OCI-LY7 (cell line): ENCODE data around the gene WASF2.

Experiments
- EZH2phosphoT487 ChIP-seq: fragments of 200-600 bp; sonication (generic); IDR thresholded peaks from 2 replicates; pipeline ENCODE4 v1.6.1; 2018; ENCODE audit warnings: low read depth, borderline replicate concordance, mild to moderate bottlenecking, mixed run types, antibody characterized with exemption, low read length, moderate library complexity, mixed read lengths
- TF ChIP-seq, protein P1 (sequence below): fragments of 200-600 bp; sonication (generic); conservative IDR thresholded peaks from 2 replicates; pipeline ENCODE4 v1.5.1; 2014; ENCODE audit warnings: mild to moderate bottlenecking, antibody characterized with exemption, low read length, moderate library complexity, mixed read lengths

DNA sequence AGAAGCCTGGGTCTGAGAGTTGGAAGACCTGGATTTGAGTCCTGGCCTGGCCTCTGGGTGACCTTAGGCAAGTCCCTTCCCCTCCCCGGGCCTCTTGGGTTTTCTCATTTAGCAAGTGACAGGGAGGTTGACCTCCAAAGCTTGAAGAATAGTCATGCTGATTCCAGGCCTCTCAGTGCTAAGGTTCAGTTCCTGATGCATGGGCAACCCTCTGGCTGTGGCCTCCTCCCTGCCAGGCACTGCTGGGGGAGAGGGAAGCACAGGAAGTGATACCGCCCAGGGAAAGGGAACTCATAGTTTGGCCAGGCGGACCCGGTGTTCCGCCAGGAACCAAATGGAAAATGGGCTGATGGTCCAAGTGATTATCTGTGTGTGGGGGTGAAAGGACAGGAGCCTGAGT, 23.6 kb upstream of the WASF2 start:
- TF ChIP-seq, protein P1, sequence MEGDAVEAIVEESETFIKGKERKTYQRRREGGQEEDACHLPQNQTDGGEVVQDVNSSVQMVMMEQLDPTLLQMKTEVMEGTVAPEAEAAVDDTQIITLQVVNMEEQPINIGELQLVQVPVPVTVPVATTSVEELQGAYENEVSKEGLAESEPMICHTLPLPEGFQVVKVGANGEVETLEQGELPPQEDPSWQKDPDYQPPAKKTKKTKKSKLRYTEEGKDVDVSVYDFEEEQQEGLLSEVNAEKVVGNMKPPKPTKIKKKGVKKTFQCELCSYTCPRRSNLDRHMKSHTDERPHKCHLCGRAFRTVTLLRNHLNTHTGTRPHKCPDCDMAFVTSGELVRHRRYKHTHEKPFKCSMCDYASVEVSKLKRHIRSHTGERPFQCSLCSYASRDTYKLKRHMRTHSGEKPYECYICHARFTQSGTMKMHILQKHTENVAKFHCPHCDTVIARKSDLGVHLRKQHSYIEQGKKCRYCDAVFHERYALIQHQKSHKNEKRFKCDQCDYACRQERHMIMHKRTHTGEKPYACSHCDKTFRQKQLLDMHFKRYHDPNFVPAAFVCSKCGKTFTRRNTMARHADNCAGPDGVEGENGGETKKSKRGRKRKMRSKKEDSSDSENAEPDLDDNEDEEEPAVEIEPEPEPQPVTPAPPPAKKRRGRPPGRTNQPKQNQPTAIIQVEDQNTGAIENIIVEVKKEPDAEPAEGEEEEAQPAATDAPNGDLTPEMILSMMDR, result no peak
- no peak for TF ChIP-seq EZH2phosphoT487
